ENCODE measurements around the gene NAV2. TPM values are rescaled to one million over a fixed set of nuclear protein-coding genes. Genes with fewer than 3 reads are reported as not detected.

The NAV2 gene
- total RNA-seq, 1 experiment from 2014 or later = 46.3 TPM

DNA sequence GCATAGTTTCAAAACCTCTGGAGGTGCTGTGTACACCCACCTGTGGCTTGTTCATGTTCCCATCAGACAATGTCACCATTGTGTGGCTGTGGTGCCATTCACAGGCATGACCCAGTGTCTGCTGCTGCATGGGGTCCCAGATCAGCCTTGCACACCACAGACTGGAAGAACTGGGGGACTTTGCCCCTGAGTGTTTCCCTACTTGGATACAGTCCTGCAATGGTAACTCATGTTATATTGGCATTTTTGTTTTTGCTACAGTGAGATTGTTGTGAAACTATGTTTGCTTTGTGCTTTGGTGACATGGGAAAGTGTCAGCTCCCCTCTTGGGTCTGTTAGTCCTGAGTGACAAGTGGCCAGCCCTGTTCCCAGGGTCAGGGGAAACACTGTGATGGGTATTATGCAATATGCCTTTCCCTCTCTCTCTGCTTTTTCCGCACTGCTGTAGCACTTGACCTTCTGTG lies 108.8 kb downstream of the NAV2 start:
- Histone ChIP-seq H2BK5ac (ENCODE audit: insufficient read length, low read length) (no peak overlapping the region), H4K20me1 (ENCODE audit: control insufficient read depth, insufficient read depth, insufficient read length) (no peaks in the 10 kb centered on the region), H3K79me2 (ENCODE audit: insufficient read depth, low read length) (peaks cover 2% of the 10 kb centered on the region; the same call in 1 of the 2 replicates), H4K8ac (replicated peaks; ENCODE audit: insufficient read length, low read depth, low read length) (no peak overlapping the region), H3K4me1 (ENCODE audit: insufficient read depth, low read length) (peaks cover 25% of the 10 kb centered on the region), H3K4me2 (ENCODE audit: insufficient read depth, insufficient read length, low read length) (no peak overlapping the region), H3K27ac (ENCODE audit: insufficient read length, low read depth, low read length) (no peak overlapping the region), H2BK12ac (ENCODE audit: insufficient read length, low read depth, low read length) (no peak overlapping the region), H3K23me2 (ENCODE audit: insufficient read length, low read depth, low read length, poor library complexity, severe bottlenecking) (peaks cover 2% of the 10 kb centered on the region), H2AFZ (ENCODE audit: low read length) (no peak overlapping the region), H3K27me3 (ENCODE audit: insufficient read depth, low read length) (no peaks in the 10 kb centered on the region), H2BK15ac (ENCODE audit: low read depth, low read length) (no peak overlapping the region), H3K9ac (ENCODE audit: extremely low read depth, insufficient read length, low read length) (no peak overlapping the region), H3K14ac (ENCODE audit: insufficient read depth, low read length) (no peak overlapping the region), H3K56ac (ENCODE audit: insufficient read length, low read depth, low read length) (no peak overlapping the region), H3K18ac (ENCODE audit: insufficient read length, low read depth, low read length) (no peak overlapping the region), H4K5ac (ENCODE audit: insufficient read length, low read depth, low read length) (no peak overlapping the region), H2BK20ac (ENCODE audit: low read depth, low read length, poor library complexity, severe bottlenecking) (no peak overlapping the region), H3K23ac (ENCODE audit: insufficient read length, low read depth, low read length) (no peak overlapping the region), H3K9me3 (ENCODE audit: control insufficient read depth, low read depth, low read length) (no peaks in the 10 kb centered on the region), H3T11ph (ENCODE audit: low read length) (no peak overlapping the region), H2AK5ac (ENCODE audit: insufficient read length, low read length) (no peak overlapping the region), H3K79me1 (ENCODE audit: insufficient read depth, low read depth, low read length, poor library complexity, severe bottlenecking) (peaks cover 5% of the 10 kb centered on the region), H2BK120ac (ENCODE audit: low read depth, low read length, poor library complexity, severe bottlenecking) (no peak overlapping the region), H4K91ac (ENCODE audit: insufficient read length, low read depth, low read length) (no peak overlapping the region), H3K4ac (ENCODE audit: low read depth, low read length) (no peak overlapping the region)
- WGBS (ENCODE audit: extremely low coverage, insufficient read length, low lambda C conversion rate) = no CpG with 5 or more reads among the region's 1 CpG
- Mint-ChIP-seq H3K4me1 (peaks cover 59 to 60% of the 10 kb centered on the region in 2 experiments), H3K27me3 (ENCODE audit: low read depth) (no peaks in the 10 kb centered on the region), H3K27ac (peak overlapping the region; percentile 1 to 78 (median 48); a peak in 3 of 7 replicates), H3K9me3 (no peaks in the 10 kb centered on the region), H3K4me3 (no peak overlapping the region), H3K36me3 (ENCODE audit: insufficient read depth in 1 of 3, low read depth in 3 of 3) (peaks cover 9 to 25% (median 12%) of the 10 kb centered on the region in 3 experiments; a peak in 6 of 7 replicates)
- DNase-seq = no peak
- TF ChIP-seq, protein P1, sequence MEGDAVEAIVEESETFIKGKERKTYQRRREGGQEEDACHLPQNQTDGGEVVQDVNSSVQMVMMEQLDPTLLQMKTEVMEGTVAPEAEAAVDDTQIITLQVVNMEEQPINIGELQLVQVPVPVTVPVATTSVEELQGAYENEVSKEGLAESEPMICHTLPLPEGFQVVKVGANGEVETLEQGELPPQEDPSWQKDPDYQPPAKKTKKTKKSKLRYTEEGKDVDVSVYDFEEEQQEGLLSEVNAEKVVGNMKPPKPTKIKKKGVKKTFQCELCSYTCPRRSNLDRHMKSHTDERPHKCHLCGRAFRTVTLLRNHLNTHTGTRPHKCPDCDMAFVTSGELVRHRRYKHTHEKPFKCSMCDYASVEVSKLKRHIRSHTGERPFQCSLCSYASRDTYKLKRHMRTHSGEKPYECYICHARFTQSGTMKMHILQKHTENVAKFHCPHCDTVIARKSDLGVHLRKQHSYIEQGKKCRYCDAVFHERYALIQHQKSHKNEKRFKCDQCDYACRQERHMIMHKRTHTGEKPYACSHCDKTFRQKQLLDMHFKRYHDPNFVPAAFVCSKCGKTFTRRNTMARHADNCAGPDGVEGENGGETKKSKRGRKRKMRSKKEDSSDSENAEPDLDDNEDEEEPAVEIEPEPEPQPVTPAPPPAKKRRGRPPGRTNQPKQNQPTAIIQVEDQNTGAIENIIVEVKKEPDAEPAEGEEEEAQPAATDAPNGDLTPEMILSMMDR (conservative IDR thresholded peaks at IDR 0.05) = no peak
